Keratinocyte (primary cell): ENCODE measurements around the gene MRPL24. TPM values are rescaled to one million over a fixed set of nuclear protein-coding genes. Genes with fewer than 3 reads are reported as not detected.

Source experiments
- DNase-seq: peaks from one replicate; pipeline ENCODE4 v3.0.0-alpha.2; 2011; ENCODE audit warnings: low read depth, missing footprints, low spot score
- FAIRE-seq: peaks from 2 replicates; lab custom pipeline; 2011; peaks lifted over from hg19 to GRCh38; lab: Jason Lieb, UNC
- H2AFZ ChIP-seq: 2 replicates; pipeline ENCODE4 v1.6.0; 2012; ENCODE audit warnings: low read length, control low read depth, inconsistent platforms; ENCODE audit not compliant: control insufficient read depth
- H3K27ac ChIP-seq: 2 replicates; pipeline ENCODE4 v1.5.1; 2011; ENCODE audit warnings: low read length; ENCODE audit not compliant: control insufficient read depth, insufficient read depth
- H3K27me3 ChIP-seq: 3 replicates; pipeline ENCODE4 v1.6.0; 2011; ENCODE audit warnings: low read length; ENCODE audit not compliant: control insufficient read depth, insufficient read depth; ENCODE audit errors: extremely low read depth
- H3K36me3 ChIP-seq, 2 experiments: 2 replicates in 1 of 2; 3 replicates in 1 of 2; pipeline ENCODE4 v1.5.1; 2011; ENCODE audit warnings: low read length in 2 of 2, mild to moderate bottlenecking in 1 of 2; ENCODE audit not compliant: control insufficient read depth in 2 of 2, insufficient read depth in 2 of 2; ENCODE audit errors: extremely low read depth in 1 of 2
- H3K4me1 ChIP-seq: 3 replicates; pipeline ENCODE4 v1.5.1; 2011; ENCODE audit warnings: low read length; ENCODE audit not compliant: control insufficient read depth, insufficient read depth; ENCODE audit errors: extremely low read depth
- H3K4me2 ChIP-seq: 3 replicates; pipeline ENCODE4 v1.6.0; 2011; ENCODE audit warnings: low read depth, low read length; ENCODE audit not compliant: control insufficient read depth, insufficient read depth; ENCODE audit errors: extremely low read depth
- H3K4me3 ChIP-seq, 3 experiments: fragments of 200-600 bp in 1 of 3; sonication (generic) in 1 of 3; 2 replicates in 2 of 3; 3 replicates in 1 of 3; pipeline ENCODE4 v1.5.1; 2011 to 2016; ENCODE audit warnings: low read length in 3 of 3, mild to moderate bottlenecking in 3 of 3, control low read depth in 2 of 3, inconsistent platforms in 1 of 3, low read depth in 1 of 3, mixed read lengths in 1 of 3, mixed run types in 1 of 3, moderate library complexity in 1 of 3; ENCODE audit not compliant: control insufficient read depth in 2 of 3, insufficient read depth in 2 of 3; ENCODE audit errors: extremely low read depth in 1 of 3
- H3K79me2 ChIP-seq: 2 replicates; pipeline ENCODE4 v1.6.0; 2012; ENCODE audit warnings: low read length; ENCODE audit not compliant: control insufficient read depth, insufficient read depth
- H3K9ac ChIP-seq: 3 replicates; pipeline ENCODE4 v1.6.0; 2011; ENCODE audit warnings: low read length; ENCODE audit not compliant: control insufficient read depth, insufficient read depth; ENCODE audit errors: extremely low read depth
- H3K9me1 ChIP-seq: 3 replicates; pipeline ENCODE4 v1.6.0; 2011; ENCODE audit warnings: low read length; ENCODE audit not compliant: control insufficient read depth, insufficient read depth; ENCODE audit errors: extremely low read depth
- H3K9me3 ChIP-seq: 2 replicates; pipeline ENCODE4 v1.5.1; 2012; ENCODE audit warnings: low read depth, low read length; ENCODE audit not compliant: control insufficient read depth
- H4K20me1 ChIP-seq: 3 replicates; pipeline ENCODE4 v1.6.0; 2011; ENCODE audit warnings: low read length; ENCODE audit not compliant: control insufficient read depth, insufficient read depth; ENCODE audit errors: extremely low read depth
- CTCF ChIP-seq, 3 experiments: IDR thresholded peaks in 1 of 3; conservative IDR thresholded peaks in 1 of 3; optimal IDR thresholded peaks in 1 of 3; 2 replicates in 2 of 3; 3 replicates in 1 of 3; pipeline versions ENCODE3 to v1.5.1; 2011; ENCODE audit warnings: low read length in 3 of 3, mild to moderate bottlenecking in 3 of 3, moderate library complexity in 2 of 3, control low read depth in 1 of 3, inconsistent platforms in 1 of 3; ENCODE audit not compliant: insufficient read depth in 2 of 3; ENCODE audit errors: extremely low read depth in 1 of 3
- EZH2 ChIP-seq: IDR thresholded peaks from one replicate; pipeline ENCODE4 v1.6.1; 2012; ENCODE audit warnings: inconsistent platforms, mild to moderate bottlenecking, low read length, moderate library complexity
- dilution Hi-C: fragments of 300-500 bp; cut with MboI; formaldehyde crosslinking; loops from one replicate; pipeline ENCODE4 v1.7.0; 2020; ENCODE audit warnings: low sequenced_read_pairs; ENCODE audit not compliant: extremely low pct_ligation_motif_present
- polyA plus RNA-seq, 5 experiments: library from polyadenylated mRNA; depleted of rRNA in 3 of 5; stranded (reverse) in 3 of 5; stranded (forward) in 1 of 5; unstranded in 1 of 5; fragments of >200 nt; gene quantifications; 1 replicate in 1 of 5; 2 replicates in 3 of 5; 3 replicates in 1 of 5; pipeline versions ENCODE4 v1.2.1 to v1.2.3, GENCODE V29; 2011 to 2012; ENCODE audit warnings: missing spikeins in 2 of 5, low read depth in 1 of 5, low replicate concordance in 1 of 5

Gene MRPL24
- polyA plus RNA-seq, 1 donor (not counting 4 experiments of a cell fraction or from before 2014, with no cell fraction given), result 157 TPM

GRCh38 chr1:156689953-156690674 is 50.8 kb downstream of the MRPL24 start:
- Histone ChIP-seq H3K36me3 (no peaks in the 10 kb centered on the region), H3K79me2 (no peaks in the 10 kb centered on the region), H2AFZ (no peak overlapping the region), H3K4me1 (peaks cover 46% of the 10 kb centered on the region), H3K9ac (no peak overlapping the region), H3K9me1 (no peaks in the 10 kb centered on the region), H4K20me1 (no peaks in the 10 kb centered on the region), H3K27ac (no peak overlapping the region), H3K27me3 (no peaks in the 10 kb centered on the region), H3K4me2 (peak overlapping the region; percentile 34), H3K4me3 (no peak overlapping the region), H3K9me3 (no peaks in the 10 kb centered on the region)
- no peak for TF ChIP-seq CTCF (optimal IDR thresholded peaks at IDR 0.05 in 1 of 3, IDR thresholded peaks at IDR 0.05 in 1 of 3, conservative IDR thresholded peaks at IDR 0.05 in 1 of 3; ENCODE audit: extremely low read depth in 1 of 3, insufficient read depth in 2 of 3, low read length in 3 of 3)
- no peak for TF ChIP-seq EZH2
- FAIRE-seq, result no peak
- dilution Hi-C loops, result no loop called here
- DNase-seq, result no peak

DNA sequence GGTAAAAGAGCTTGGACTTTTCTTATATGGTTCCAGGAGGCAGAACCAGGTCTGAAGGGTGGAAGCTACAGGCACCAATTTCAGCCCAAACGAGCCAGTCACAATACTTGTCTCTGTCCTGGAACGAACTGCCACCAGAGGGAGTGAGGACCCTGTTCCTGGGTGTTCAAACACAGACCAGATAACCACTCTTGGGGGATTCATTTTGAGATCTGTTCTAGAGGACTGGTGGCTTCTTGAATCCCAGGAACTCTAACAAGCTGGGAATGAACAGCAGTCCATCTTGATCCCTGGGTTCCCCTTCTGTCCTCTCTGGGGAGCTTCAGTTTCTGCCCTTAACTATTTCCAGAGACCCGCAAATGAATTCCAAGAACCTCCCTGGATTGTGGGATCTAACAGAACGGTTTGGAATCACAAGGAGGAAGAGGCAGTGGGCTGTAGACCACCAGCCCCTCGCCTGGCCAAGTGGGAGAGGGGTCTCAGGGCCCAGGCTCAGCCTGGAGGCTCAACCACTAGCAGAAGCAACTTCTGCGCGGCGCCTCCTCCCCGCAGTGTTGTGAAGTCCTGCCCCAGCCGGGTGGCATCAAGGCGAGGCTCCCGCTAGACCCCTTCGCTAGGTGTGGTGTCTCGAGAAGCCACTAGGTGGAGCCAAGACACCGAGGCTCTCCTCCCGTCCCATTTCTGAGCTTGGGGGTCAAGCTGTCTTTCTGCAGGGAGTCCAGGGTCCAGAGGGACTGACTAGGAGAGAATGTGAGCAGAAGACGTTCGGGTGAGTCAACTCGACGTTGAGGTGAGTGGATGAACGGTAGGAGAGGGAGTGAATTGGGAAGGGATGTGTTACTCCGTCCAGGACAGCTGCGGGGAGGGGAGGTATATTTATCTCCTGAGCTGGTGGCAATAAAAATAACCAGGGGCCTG is 51.6 kb downstream of the MRPL24 start:
- dilution Hi-C loops, result no loop called here

More for the DNA sequence above, 51.6 kb downstream of the MRPL24 start:
- Histone ChIP-seq H2AFZ (peak overlapping the region; percentile 6), H3K9ac (no peak overlapping the region), H3K9me3 (no peaks in the 10 kb centered on the region), H3K79me2 (no peaks in the 10 kb centered on the region), H3K27ac (no peak overlapping the region), H3K9me1 (no peaks in the 10 kb centered on the region), H3K27me3 (no peaks in the 10 kb centered on the region), H3K4me2 (peak overlapping the region; percentile 34), H3K4me1 (peaks cover 53% of the 10 kb centered on the region), H3K4me3 (no peak overlapping the region), H3K36me3 (no peaks in the 10 kb centered on the region), H4K20me1 (no peaks in the 10 kb centered on the region)
- FAIRE-seq, result peak; percentile 32
- DNase-seq, result peak; percentile 48
- TF ChIP-seq EZH2 (no peak), CTCF (optimal IDR thresholded peaks at IDR 0.05 in 1 of 3, IDR thresholded peaks at IDR 0.05 in 1 of 3, conservative IDR thresholded peaks at IDR 0.05 in 1 of 3; ENCODE audit: extremely low read depth in 1 of 3, insufficient read depth in 2 of 3, low read length in 3 of 3) (peak; percentile 83 to 97 (median 90))

Other genes starting within 250 kb of the MRPL24 start
- gene MEF2D, start 240.3 kb downstream of the MRPL24 start, polyA plus RNA-seq, result 8.7 to 11.5 TPM (median 9.3 TPM) in 3 replicates
- gene IQGAP3, start 168.5 kb downstream of the MRPL24 start, polyA plus RNA-seq, result 1.5 to 5.7 TPM (median 5.3 TPM) in 3 replicates
- not detected in 3 replicates for gene TTC24, start 161.4 kb downstream of the MRPL24 start, polyA plus RNA-seq
- 74.7 to 93.4 TPM (median 81.3 TPM) in 3 replicates for gene NAXE, start 149.3 kb downstream of the MRPL24 start, polyA plus RNA-seq
- 31.8 to 48.9 TPM (median 43.5 TPM) in 3 replicates for gene GPATCH4, start 139.6 kb downstream of the MRPL24 start, polyA plus RNA-seq
- not detected in 3 replicates for gene HAPLN2, start 121.7 kb downstream of the MRPL24 start, polyA plus RNA-seq
- not detected in 3 replicates for gene BCAN, start 99.0 kb downstream of the MRPL24 start, polyA plus RNA-seq
- gene NES, start 63.7 kb downstream of the MRPL24 start, polyA plus RNA-seq, result 0.01 TPM in 2 of 3 replicates, not detected in the other
- 6.5 to 12.7 TPM (median 8.4 TPM) in 3 replicates for gene CRABP2, start 35.5 kb downstream of the MRPL24 start, polyA plus RNA-seq
- gene METTL25B, start 12.6 kb downstream of the MRPL24 start, polyA plus RNA-seq, result 6.0 to 10.7 TPM (median 6.3 TPM) in 3 replicates
- gene ISG20L2, start 12.3 kb downstream of the MRPL24 start, polyA plus RNA-seq, result 48.1 to 56.6 TPM (median 48.6 TPM) in 3 replicates
- 172 to 240 TPM (median 196 TPM) in 3 replicates for gene HDGF, start 10.6 kb upstream of the MRPL24 start, polyA plus RNA-seq
- gene PRCC, start 26.4 kb upstream of the MRPL24 start, polyA plus RNA-seq, result 29.9 to 70.7 TPM (median 40.4 TPM) in 3 replicates
- 1.9 to 4.5 TPM (median 2.5 TPM) in 3 replicates for gene SH2D2A, start 75.8 kb upstream of the MRPL24 start, polyA plus RNA-seq
- gene INSRR, start 118.0 kb upstream of the MRPL24 start, polyA plus RNA-seq, result not detected in 3 replicates
- 0.03 to 0.06 TPM (median 0.05 TPM) in 3 replicates for gene NTRK1, start 119.8 kb upstream of the MRPL24 start, polyA plus RNA-seq
- gene PEAR1, start 152.6 kb upstream of the MRPL24 start, polyA plus RNA-seq, result 4.0 to 4.8 TPM (median 4.2 TPM) in 3 replicates
- gene LRRC71, start 179.5 kb upstream of the MRPL24 start, polyA plus RNA-seq, result not detected in 3 replicates